ENCODE data around the gene KCNMB1.

The KCNMB1 gene

DNA sequence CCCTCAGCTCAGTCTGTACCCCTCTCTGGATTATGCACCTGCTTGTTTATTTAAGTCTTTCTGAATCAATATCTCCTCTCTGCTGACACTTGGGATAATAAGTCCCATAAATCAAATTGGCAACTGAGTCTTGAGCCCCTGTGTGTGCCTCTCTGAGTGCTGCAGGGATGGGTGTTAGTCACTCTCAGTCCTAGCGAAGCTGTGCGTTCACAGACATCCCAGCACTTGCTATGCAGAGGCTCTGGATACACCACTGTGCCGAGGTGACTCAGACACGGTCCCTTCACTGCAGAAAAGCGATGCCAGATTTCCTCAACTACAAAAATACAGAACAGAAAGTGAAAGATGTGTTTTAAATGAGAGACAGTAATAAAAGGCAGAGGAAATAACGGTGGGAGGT lies 4.1 kb upstream of the KCNMB1 start:
- H3K27ac ChIP-seq = no peak overlapping the region
- TF ChIP-seq, protein P1, sequence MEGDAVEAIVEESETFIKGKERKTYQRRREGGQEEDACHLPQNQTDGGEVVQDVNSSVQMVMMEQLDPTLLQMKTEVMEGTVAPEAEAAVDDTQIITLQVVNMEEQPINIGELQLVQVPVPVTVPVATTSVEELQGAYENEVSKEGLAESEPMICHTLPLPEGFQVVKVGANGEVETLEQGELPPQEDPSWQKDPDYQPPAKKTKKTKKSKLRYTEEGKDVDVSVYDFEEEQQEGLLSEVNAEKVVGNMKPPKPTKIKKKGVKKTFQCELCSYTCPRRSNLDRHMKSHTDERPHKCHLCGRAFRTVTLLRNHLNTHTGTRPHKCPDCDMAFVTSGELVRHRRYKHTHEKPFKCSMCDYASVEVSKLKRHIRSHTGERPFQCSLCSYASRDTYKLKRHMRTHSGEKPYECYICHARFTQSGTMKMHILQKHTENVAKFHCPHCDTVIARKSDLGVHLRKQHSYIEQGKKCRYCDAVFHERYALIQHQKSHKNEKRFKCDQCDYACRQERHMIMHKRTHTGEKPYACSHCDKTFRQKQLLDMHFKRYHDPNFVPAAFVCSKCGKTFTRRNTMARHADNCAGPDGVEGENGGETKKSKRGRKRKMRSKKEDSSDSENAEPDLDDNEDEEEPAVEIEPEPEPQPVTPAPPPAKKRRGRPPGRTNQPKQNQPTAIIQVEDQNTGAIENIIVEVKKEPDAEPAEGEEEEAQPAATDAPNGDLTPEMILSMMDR (IDR thresholded peaks at IDR 0.05) = no peak
- no peak for TF ChIP-seq ZFX (IDR thresholded peaks at IDR 0.05; ENCODE audit: borderline replicate concordance)

DNA sequence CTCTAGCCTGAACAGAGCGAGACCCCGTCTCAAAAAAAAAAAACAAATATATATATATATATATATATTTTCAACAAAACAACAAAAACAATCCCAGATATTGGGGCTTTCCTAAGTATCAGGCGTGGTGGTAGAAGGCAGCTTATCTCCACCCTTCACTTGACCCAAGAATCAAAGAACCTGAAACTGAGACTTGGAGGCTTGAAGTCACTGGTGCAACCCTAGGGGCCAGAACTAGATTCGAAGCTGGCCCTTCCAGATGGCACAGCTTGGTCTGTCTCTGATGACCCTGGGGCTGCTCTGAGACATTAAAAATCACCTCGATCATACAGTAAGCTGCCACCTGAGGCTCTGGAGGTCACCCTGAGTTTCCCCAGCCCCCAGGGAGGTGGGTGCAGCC lies 1.3 kb upstream of the KCNMB1 start:
- no peak for TF ChIP-seq ZFX (IDR thresholded peaks at IDR 0.05; ENCODE audit: borderline replicate concordance)
- TF ChIP-seq, protein P1 (IDR thresholded peaks at IDR 0.05) = no peak
- no peak overlapping the region for H3K27ac ChIP-seq

DNA sequence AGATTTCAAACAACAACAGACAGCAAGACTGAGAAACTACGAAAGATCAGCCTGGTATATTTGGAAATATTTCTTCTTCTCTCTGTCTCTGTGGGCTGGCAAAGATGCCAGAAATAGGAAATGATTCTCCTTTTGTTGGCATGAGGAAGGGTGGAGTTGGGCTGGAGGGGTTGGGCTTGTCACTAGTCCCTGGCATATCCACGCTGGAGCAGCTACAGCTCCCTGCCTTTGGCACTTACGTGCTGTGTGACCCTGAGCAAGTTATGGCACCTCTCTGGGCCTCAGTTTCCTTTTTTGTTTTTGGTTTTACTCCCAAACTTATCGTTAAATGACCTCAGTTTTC lies 354 bp upstream of the KCNMB1 start:
- no peak overlapping the region for H3K27ac ChIP-seq
- no peak for TF ChIP-seq ZFX (IDR thresholded peaks at IDR 0.05; ENCODE audit: borderline replicate concordance)
- TF ChIP-seq, protein P1 (IDR thresholded peaks at IDR 0.05) = no peak

DNA sequence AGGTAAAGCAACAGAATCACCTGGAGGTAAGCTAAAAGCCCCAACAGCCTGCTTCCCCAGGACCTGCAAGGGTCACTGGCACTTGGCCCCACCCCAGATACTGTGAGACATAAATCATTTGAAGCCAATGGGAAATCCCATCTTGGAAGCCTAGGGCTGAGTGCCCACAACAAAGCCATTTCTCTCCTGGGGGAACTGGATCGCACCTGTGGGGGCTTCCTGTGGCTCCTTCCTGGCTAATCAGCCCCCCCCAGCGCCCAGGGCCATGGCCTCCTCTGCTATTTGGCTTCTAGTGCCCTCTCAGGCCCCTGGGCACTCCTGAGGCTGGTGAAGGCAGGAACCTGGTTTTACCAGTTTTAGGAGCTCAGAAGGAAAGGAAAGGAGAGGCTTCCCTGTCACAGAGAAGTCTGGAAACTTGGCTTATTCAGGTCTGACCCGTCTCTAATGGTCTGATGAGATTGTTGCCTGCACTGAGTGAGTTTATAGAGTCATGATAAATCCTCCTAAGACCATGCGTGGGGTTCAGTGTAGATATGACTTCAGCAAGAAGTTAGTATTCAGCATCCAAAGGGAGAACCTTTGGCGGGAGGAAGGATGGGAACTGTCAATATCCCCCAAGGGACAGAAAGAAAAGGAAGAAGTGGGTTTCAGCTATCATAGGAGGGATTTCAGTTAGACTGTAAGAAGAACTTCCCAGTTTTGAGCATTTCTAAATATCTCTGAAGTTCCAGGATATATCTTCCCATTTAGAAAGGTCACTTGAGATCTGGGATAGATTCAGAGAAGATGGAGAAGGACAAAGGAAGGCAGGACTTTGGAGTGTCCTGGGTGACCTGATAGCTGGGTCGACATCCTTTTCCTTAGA lies 1.2 kb downstream of the KCNMB1 start:
- H3K27ac ChIP-seq = no peak overlapping the region
- TF ChIP-seq, protein P1 (IDR thresholded peaks at IDR 0.05) = no peak

DNA sequence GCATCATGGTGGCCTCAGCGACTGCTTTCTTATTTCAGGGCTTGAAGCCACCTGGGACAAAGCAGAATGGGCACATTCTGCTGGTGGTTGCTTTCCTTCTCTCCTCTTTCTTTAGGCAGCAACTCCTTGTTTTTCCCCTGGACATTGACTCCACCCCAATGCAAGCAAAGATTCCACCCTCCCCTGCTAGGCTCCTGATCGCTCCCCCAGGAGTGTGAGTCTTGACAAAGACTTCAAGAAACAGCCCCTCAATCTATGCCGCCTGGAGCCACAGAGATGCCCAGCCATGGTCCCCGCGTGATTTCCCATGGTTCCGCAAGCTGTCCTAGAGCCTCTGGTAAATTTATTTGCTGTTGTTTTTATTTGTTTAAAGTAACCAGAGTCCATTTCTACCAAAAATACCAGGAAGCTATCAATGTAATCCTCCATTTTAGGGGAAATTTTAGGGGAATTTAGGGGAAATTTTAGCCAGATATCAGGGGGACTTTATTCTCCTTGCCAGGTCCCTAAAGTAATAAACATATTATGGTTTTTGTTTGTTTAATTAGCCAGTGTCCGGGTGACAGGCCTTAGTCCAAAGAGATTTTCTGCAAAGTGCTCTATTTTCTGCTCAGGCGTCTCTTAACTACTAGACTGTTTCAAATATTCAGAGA lies 2.3 kb downstream of the KCNMB1 start:
- no peak overlapping the region for H3K27ac ChIP-seq
- TF ChIP-seq, protein P1 (IDR thresholded peaks at IDR 0.05) = no peak
- TF ChIP-seq ZFX (IDR thresholded peaks at IDR 0.05; ENCODE audit: borderline replicate concordance) = no peak

DNA sequence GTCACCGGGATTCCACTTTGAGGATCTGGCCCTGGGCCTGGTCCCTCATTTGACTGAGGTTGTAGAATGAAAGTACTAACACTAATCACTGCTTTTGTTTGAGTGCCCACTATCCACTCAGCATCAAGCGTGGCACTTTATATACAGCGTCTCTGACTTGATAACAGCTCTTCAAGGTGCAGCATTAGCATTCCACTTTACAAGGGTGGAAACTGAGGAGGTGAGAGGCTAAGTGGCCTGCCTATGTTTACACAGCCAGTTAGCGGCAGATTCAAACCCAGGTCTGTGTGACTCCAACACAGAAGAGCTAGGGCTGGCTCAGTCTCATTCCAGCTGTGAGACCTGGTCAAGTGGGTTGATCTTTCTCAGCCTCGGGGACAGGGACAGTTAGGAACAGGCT lies 5.9 kb downstream of the KCNMB1 start:
- H3K27ac ChIP-seq = no peak overlapping the region
- TF ChIP-seq ZFX (IDR thresholded peaks at IDR 0.05; ENCODE audit: borderline replicate concordance) = no peak
- TF ChIP-seq, protein P1 (IDR thresholded peaks at IDR 0.05) = no peak

DNA sequence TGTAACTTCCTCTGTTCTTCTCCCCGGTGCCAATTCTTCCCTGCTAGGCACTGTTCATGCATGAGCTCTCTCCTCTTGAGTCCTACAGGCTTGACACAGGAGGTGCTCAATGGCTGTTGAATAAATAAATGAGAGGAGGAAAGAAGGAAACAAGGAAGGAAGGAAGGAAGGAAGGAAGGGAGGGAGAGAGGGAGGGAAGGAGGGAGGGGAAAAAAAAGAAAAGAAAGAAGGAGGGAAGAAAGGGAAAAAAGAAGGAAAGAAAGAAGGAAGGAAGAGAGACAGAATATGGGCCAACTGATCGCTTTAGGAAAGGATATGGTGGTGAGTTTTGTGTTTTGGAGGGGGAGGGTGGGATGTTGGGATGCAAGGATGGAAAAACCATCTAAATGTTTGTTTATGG lies 6.4 kb downstream of the KCNMB1 start:
- no peak for TF ChIP-seq ZFX (IDR thresholded peaks at IDR 0.05; ENCODE audit: borderline replicate concordance)
- TF ChIP-seq, protein P1 (IDR thresholded peaks at IDR 0.05) = no peak
- no peak overlapping the region for H3K27ac ChIP-seq
